DMS53 treated with DMSO at 0.1 percent for 48 hours (cell line): ENCODE measurements around the gene BIRC7.

ENCODE experiments used
- DNase-seq: peaks from one replicate; lab custom pipeline; 2025; ENCODE audit not compliant: unreplicated experiment; lab: John Stamatoyannopoulos, UW

The BIRC7 gene

GRCh38 chr20:63262836-63263235, 27.1 kb downstream of the BIRC7 start:
- no peak for DNase-seq

- no peak for DNase-seq
Measured at GRCh38 chr20:63264000-63264399, 28.3 kb downstream of the BIRC7 start.

- DNase-seq: no peak
Measured at GRCh38 chr20:63264519-63264918, 28.8 kb downstream of the BIRC7 start.

GRCh38 chr20:63265891-63266515, 30.3 kb downstream of the BIRC7 start:
- no peak for DNase-seq

- DNase-seq: no peak
Measured at GRCh38 chr20:63267691-63268090, 32.0 kb downstream of the BIRC7 start.

GRCh38 chr20:63268256-63268655, 32.6 kb downstream of the BIRC7 start:
- DNase-seq: no peak

GRCh38 chr20:63268671-63269439, 33.1 kb downstream of the BIRC7 start:
- no peak for DNase-seq

GRCh38 chr20:63269724-63270123, 34.0 kb downstream of the BIRC7 start:
- no peak for DNase-seq

- no peak for DNase-seq
Measured at GRCh38 chr20:63270606-63271325, 35.1 kb downstream of the BIRC7 start.

GRCh38 chr20:63272105-63273058, 36.7 kb downstream of the BIRC7 start, which contains the start of gene ARFGAP1:
Gene ARFGAP1, plus strand, starts transcription at chr20:63272813. Its CDS starts 2,768 bp downstream, at chr20:63275581.
- DNase-seq: peak; percentile 68

GRCh38 chr20:63273059-63273579, 37.4 kb downstream of the BIRC7 start:
- no peak for DNase-seq

- no peak for DNase-seq
Measured at GRCh38 chr20:63273635-63274380, 38.1 kb downstream of the BIRC7 start.

- DNase-seq: no peak
Measured at GRCh38 chr20:63274381-63275228, 38.9 kb downstream of the BIRC7 start.

- no peak for DNase-seq
Measured at GRCh38 chr20:63275825-63276224, 40.1 kb downstream of the BIRC7 start.

- no peak for DNase-seq
Measured at GRCh38 chr20:63276956-63277355, 41.3 kb downstream of the BIRC7 start.

GRCh38 chr20:63277466-63278272, 42.0 kb downstream of the BIRC7 start:
- DNase-seq: no peak

- no peak for DNase-seq
Measured at GRCh38 chr20:63278661-63279060, 43.0 kb downstream of the BIRC7 start.

- no peak for DNase-seq
Measured at GRCh38 chr20:63279931-63280330, 44.2 kb downstream of the BIRC7 start.
